Measurements from ENCODE around the gene JAK3.

DNA sequence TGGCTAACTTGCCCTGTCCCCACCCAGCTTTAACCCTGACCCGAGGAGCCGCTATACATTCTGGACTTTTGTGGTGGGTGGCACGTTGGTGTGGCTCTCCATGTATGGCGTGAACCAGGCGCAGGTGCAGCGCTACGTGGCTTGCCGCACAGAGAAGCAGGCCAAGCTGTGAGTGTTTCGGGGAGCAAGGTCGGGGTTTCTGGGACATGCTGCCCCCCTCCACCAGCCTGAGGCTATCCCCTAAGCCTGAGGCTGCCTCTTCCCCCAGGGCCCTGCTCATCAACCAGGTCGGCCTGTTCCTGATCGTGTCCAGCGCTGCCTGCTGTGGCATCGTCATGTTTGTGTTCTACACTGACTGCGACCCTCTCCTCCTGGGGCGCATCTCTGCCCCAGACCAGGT, 29.9 kb upstream of the JAK3 start:
- TF ChIP-seq, protein P1, sequence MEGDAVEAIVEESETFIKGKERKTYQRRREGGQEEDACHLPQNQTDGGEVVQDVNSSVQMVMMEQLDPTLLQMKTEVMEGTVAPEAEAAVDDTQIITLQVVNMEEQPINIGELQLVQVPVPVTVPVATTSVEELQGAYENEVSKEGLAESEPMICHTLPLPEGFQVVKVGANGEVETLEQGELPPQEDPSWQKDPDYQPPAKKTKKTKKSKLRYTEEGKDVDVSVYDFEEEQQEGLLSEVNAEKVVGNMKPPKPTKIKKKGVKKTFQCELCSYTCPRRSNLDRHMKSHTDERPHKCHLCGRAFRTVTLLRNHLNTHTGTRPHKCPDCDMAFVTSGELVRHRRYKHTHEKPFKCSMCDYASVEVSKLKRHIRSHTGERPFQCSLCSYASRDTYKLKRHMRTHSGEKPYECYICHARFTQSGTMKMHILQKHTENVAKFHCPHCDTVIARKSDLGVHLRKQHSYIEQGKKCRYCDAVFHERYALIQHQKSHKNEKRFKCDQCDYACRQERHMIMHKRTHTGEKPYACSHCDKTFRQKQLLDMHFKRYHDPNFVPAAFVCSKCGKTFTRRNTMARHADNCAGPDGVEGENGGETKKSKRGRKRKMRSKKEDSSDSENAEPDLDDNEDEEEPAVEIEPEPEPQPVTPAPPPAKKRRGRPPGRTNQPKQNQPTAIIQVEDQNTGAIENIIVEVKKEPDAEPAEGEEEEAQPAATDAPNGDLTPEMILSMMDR (IDR thresholded peaks at IDR 0.05; ENCODE audit: extremely low read depth in 1 of 2, insufficient read depth in 1 of 2, low read depth in 1 of 2, low read length in 2 of 2): no peak
- no peak for TF ChIP-seq GATA2 (IDR thresholded peaks at IDR 0.05; ENCODE audit: insufficient read depth, insufficient read length, low read depth, low read length)
- no peak for TF ChIP-seq POLR2AphosphoS5 (IDR thresholded peaks at IDR 0.05; ENCODE audit: insufficient read depth, low read depth, low read length)
- TF ChIP-seq MYC (IDR thresholded peaks at IDR 0.05; ENCODE audit: low read depth, low read length): no peak
- TF ChIP-seq EZH2 (IDR thresholded peaks at IDR 0.05; ENCODE audit: borderline replicate concordance, low read depth, low read length, severe bottlenecking): no peak
- TF ChIP-seq FOS (IDR thresholded peaks at IDR 0.05; ENCODE audit: borderline replicate concordance, insufficient read depth, low read length): no peak

Data from endothelial cell of umbilical vein (primary cell).